CD4-positive, alpha-beta T cell treated with Interferon alpha-2 for 1 hour (primary cell): ENCODE measurements around the gene RARG.
"Not testable (repeated sequence)": the region's sequence is repeated elsewhere in the genome, so short reads cannot be mapped to it uniquely, and the experiment has no call there.

Source experiments
- DNase-seq, 2 donors: peaks; one replicate each; pipeline ENCODE4 v3.0.0-alpha.2; 2020 to 2022

RARG gene

GRCh38 chr12:53166837-53167236 is 65.2 kb downstream of the RARG start:
- no peak for DNase-seq

DNA sequence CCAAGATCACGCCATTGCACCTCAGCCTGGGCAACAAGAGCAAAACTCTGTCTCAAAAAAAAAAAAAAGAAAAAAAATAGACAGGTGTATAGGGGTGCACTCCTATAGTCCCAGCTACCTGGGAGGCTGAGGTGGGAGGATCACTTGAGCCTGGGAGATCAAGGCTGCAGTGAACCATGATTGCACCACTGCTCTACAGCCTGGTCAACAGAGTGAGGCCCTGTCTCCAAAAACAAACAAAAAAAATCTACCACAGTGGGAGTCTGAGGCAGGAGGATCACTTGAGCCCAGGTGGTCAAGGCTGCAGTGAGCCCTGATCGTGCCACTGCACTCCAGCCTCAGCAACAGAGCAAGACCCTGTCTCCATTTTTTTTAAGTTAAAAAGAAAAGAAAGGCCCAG is 69.0 kb downstream of the RARG start:
- not testable (repeated sequence) for DNase-seq

- DNase-seq, result no peak
Observed at GRCh38 chr12:53161119-53161911, 70.7 kb downstream of the RARG start.

DNA sequence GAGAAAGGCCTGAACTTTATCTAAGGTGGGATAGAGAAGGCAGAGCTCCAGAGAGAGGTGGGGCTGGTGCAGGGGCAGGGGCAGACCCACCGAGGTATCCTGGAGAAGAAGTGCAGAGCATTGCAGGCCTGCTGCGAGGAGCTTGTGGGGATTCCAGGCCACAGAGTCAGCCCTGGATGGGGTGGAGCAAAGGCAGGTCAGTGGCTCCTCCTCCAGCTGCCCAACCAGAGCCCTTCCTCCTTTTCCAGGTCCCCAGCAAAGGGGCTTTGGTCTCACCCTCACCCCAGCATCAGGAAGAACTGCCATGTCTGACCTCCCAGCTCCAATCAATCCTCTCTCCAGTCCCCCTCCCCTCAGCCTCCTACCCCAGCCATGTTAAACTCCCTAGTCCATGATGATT is 71.3 kb downstream of the RARG start:
- no peak for DNase-seq
